Measurements from ENCODE around the gene ZNF428. TPM values are rescaled to one million over a fixed set of nuclear protein-coding genes. Genes with fewer than 3 reads are reported as not detected.

Gene ZNF428
- total and polyA plus RNA-seq, 4 donors: 27.9 to 95.3 (median 46.2) TPM

GRCh38 chr19:43660971-43661360 is 41.5 kb upstream of the ZNF428 start:
- TF ChIP-seq, protein P1, sequence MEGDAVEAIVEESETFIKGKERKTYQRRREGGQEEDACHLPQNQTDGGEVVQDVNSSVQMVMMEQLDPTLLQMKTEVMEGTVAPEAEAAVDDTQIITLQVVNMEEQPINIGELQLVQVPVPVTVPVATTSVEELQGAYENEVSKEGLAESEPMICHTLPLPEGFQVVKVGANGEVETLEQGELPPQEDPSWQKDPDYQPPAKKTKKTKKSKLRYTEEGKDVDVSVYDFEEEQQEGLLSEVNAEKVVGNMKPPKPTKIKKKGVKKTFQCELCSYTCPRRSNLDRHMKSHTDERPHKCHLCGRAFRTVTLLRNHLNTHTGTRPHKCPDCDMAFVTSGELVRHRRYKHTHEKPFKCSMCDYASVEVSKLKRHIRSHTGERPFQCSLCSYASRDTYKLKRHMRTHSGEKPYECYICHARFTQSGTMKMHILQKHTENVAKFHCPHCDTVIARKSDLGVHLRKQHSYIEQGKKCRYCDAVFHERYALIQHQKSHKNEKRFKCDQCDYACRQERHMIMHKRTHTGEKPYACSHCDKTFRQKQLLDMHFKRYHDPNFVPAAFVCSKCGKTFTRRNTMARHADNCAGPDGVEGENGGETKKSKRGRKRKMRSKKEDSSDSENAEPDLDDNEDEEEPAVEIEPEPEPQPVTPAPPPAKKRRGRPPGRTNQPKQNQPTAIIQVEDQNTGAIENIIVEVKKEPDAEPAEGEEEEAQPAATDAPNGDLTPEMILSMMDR (IDR thresholded peaks at IDR 0.05; ENCODE audit: control extremely low read depth, extremely low read depth): no peak
- H3K4me1 ChIP-seq (ENCODE audit: control insufficient read depth in 5 of 5, insufficient read depth in 5 of 5, low read length in 5 of 5): peaks cover 0 to 11% (median 0%) of the 10 kb centered on the region in 5 donors
- DNase-seq (no peak), ATAC-seq (ENCODE audit: insufficient read depth, low FRiP score) (no peak)
- H3K27ac ChIP-seq (ENCODE audit: low read depth in 1 of 2, low read length in 1 of 2): no peak overlapping the region
- H3K9ac ChIP-seq (ENCODE audit: insufficient read depth in 1 of 2, low read length in 2 of 2): no peak overlapping the region
- H3K9me3 ChIP-seq (ENCODE audit: control insufficient read depth in 4 of 4, insufficient read depth in 3 of 4, low read length in 3 of 4): peaks cover 0 to 5% (median 2%) of the 10 kb centered on the region in 4 donors
- peaks cover 5 to 32% (median 14%) of the 10 kb centered on the region in 4 donors for H3K36me3 ChIP-seq (ENCODE audit: control insufficient read depth in 4 of 4, insufficient read depth in 4 of 4, low read length in 4 of 4)
- H3K27me3 ChIP-seq (ENCODE audit: control insufficient read depth in 3 of 3, insufficient read depth in 3 of 3, low read length in 2 of 3): no peaks in the 10 kb centered on the region
- WGBS, 2 donors: 84 to 99% methylated on average over 6 of the region's 6 CpGs
- H3K4me3 ChIP-seq: no peak overlapping the region

- H3K9me3 ChIP-seq (ENCODE audit: control insufficient read depth in 4 of 4, insufficient read depth in 3 of 4, low read length in 3 of 4): peaks cover 0 to 5% (median 2%) of the 10 kb centered on the region in 4 donors
- H3K9ac ChIP-seq (ENCODE audit: insufficient read depth in 1 of 2, low read length in 2 of 2): no peak overlapping the region
- ATAC-seq (ENCODE audit: insufficient read depth, low FRiP score) (no peak), DNase-seq (no peak)
- H3K27me3 ChIP-seq (ENCODE audit: control insufficient read depth in 3 of 3, insufficient read depth in 3 of 3, low read length in 2 of 3): no peaks in the 10 kb centered on the region
- no peak overlapping the region for H3K27ac ChIP-seq (ENCODE audit: low read depth in 1 of 2, low read length in 1 of 2)
- TF ChIP-seq, protein P1 (IDR thresholded peaks at IDR 0.05; ENCODE audit: control extremely low read depth, extremely low read depth): no peak
- peaks cover 0 to 11% (median 0%) of the 10 kb centered on the region in 5 donors for H3K4me1 ChIP-seq (ENCODE audit: control insufficient read depth in 5 of 5, insufficient read depth in 5 of 5, low read length in 5 of 5)
- 77 to 94% methylated on average over 7 of the region's 7 CpGs for WGBS, 2 donors
- H3K4me3 ChIP-seq: no peak overlapping the region
- peaks cover 5 to 32% (median 16%) of the 10 kb centered on the region in 4 donors for H3K36me3 ChIP-seq (ENCODE audit: control insufficient read depth in 4 of 4, insufficient read depth in 4 of 4, low read length in 4 of 4)
Measured at GRCh38 chr19:43660301-43660970, 41.0 kb upstream of the ZNF428 start.

DNA sequence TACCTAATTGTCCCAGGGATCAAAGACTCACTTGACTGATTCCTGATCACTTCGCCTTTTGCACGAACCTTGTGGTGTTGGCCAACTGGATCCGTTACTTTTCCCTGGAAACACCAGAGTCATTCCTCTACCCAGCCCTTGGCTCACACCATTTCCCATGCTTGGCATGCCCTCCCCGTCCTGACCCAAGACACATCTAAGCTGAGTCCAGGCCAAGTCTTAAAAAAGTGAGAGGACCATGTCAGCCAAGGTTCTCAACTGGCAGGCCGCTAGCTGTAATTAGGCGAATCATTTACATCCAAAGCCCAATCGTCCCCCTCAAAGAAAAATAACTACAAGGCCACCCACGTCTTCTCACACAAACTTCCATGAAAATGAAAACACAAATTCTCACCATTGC is 39.1 kb upstream of the ZNF428 start:
- no peak overlapping the region for H3K27ac ChIP-seq (ENCODE audit: low read depth in 1 of 2, low read length in 1 of 2)
- peaks cover 2 to 32% (median 10%) of the 10 kb centered on the region in 4 donors for H3K36me3 ChIP-seq (ENCODE audit: control insufficient read depth in 4 of 4, insufficient read depth in 4 of 4, low read length in 4 of 4)
- DNase-seq (no peak), ATAC-seq (ENCODE audit: insufficient read depth, low FRiP score) (no peak)
- H3K4me3 ChIP-seq: no peak overlapping the region
- H3K9ac ChIP-seq (ENCODE audit: insufficient read depth in 1 of 2, low read length in 2 of 2): no peak overlapping the region
- H3K27me3 ChIP-seq (ENCODE audit: control insufficient read depth in 3 of 3, insufficient read depth in 3 of 3, low read length in 2 of 3): no peaks in the 10 kb centered on the region
- WGBS, 2 donors: 97% methylated on average over 8 of the region's 8 CpGs
- peaks cover 0 to 6% (median 2%) of the 10 kb centered on the region in 4 donors for H3K9me3 ChIP-seq (ENCODE audit: control insufficient read depth in 4 of 4, insufficient read depth in 3 of 4, low read length in 3 of 4)
- peaks cover 0 to 3% (median 0%) of the 10 kb centered on the region in 5 donors for H3K4me1 ChIP-seq (ENCODE audit: control insufficient read depth in 5 of 5, insufficient read depth in 5 of 5, low read length in 5 of 5)
- TF ChIP-seq, protein P1 (IDR thresholded peaks at IDR 0.05; ENCODE audit: control extremely low read depth, extremely low read depth): no peak

Measured in lung (tissue), 12 donors.